ENCODE data around the gene INKA2. TPM values are rescaled to one million over a fixed set of nuclear protein-coding genes. Genes with fewer than 3 reads are reported as not detected.

INKA2 gene
- total RNA-seq, 1 experiment from 2014 or later, result 0.54 TPM

GRCh38 chr1:111784273-111784901 is 45.2 kb upstream of the INKA2 start:
- TF ChIP-seq REST (IDR thresholded peaks at IDR 0.05; ENCODE audit: insufficient read depth in 1 of 2, low read depth in 2 of 2, low read length in 1 of 2) (no peak), TCF7L2 (IDR thresholded peaks at IDR 0.05; ENCODE audit: low read depth, low read length) (no peak)
- ATAC-seq, result no peak
- POLR2A ChIA-PET, result no interaction called here
- DNase-seq (ENCODE audit: low read depth, low spot score), result no peak
- H3K9me3 ChIP-seq (ENCODE audit: control insufficient read depth, insufficient read depth, low read depth, low read length), result no peaks in the 10 kb centered on the region
- no peaks in the 10 kb centered on the region; the same call in 1 of the 2 replicates for H3K27me3 ChIP-seq (ENCODE audit: control insufficient read depth, insufficient read depth, low read length)
- H3K4me3 ChIP-seq (ENCODE audit: low read depth in 2 of 2, low read length in 2 of 2), result no peak overlapping the region
- CTCF ChIA-PET, result no interaction called here
- in situ Hi-C loops (cut with HindIII; ENCODE audit: low pct_unique_long_range_greater_than_20kb, low sequenced_read_pairs) (no loop called here), intact Hi-C loops (cut with micrococcal nuclease; ENCODE audit: unreplicated experiment) (no loop called here)
- BruUV-seq (replicated peaks), result no TSS peak
- H3K36me3 ChIP-seq (ENCODE audit: control insufficient read depth, insufficient read depth, low read length), result no peaks in the 10 kb centered on the region
- no peaks in the 10 kb centered on the region for H3K4me1 ChIP-seq (ENCODE audit: control insufficient read depth, insufficient read depth, low read length)
- H3K27ac ChIP-seq (ENCODE audit: low read length), result no peak overlapping the region

GRCh38 chr1:111779546-111779945 is 40.4 kb upstream of the INKA2 start:
- no peaks in the 10 kb centered on the region for H3K9me3 ChIP-seq (ENCODE audit: control insufficient read depth, insufficient read depth, low read depth, low read length)
- no peak overlapping the region for H3K27ac ChIP-seq (ENCODE audit: low read length)
- ATAC-seq (no peak), DNase-seq (ENCODE audit: low read depth, low spot score) (no peak)
- no peak overlapping the region for H3K4me3 ChIP-seq (ENCODE audit: low read depth in 2 of 2, low read length in 2 of 2)
- ChIA-PET POLR2A (no interaction called here), CTCF (no interaction called here)
- no TSS peak for BruUV-seq (replicated peaks)
- H3K27me3 ChIP-seq (ENCODE audit: control insufficient read depth, insufficient read depth, low read length), result no peaks in the 10 kb centered on the region
- in situ Hi-C loops (cut with HindIII; ENCODE audit: low pct_unique_long_range_greater_than_20kb, low sequenced_read_pairs), result no loop called here
- no peaks in the 10 kb centered on the region for H3K36me3 ChIP-seq (ENCODE audit: control insufficient read depth, insufficient read depth, low read length)
- no peaks in the 10 kb centered on the region for H3K4me1 ChIP-seq (ENCODE audit: control insufficient read depth, insufficient read depth, low read length)
- intact Hi-C loops (cut with micrococcal nuclease; ENCODE audit: unreplicated experiment), result no loop called here
- TF ChIP-seq SIN3A (IDR thresholded peaks at IDR 0.05; ENCODE audit: borderline replicate concordance, insufficient read depth, low read depth, low read length) (no peak), REST (IDR thresholded peaks at IDR 0.05; ENCODE audit: insufficient read depth in 1 of 2, low read depth in 2 of 2, low read length in 1 of 2) (no peak), POLR2AphosphoS5 (IDR thresholded peaks at IDR 0.05; ENCODE audit: low read depth, low read length) (no peak), TCF7L2 (IDR thresholded peaks at IDR 0.05; ENCODE audit: low read depth, low read length) (no peak), CTCF (IDR thresholded peaks at IDR 0.05) (no peak)

Data from Panc1 (cell line).